HTR-8/SVneo (cell line): ENCODE data around the gene RTL9.
"Not testable (repeated sequence)": the region's sequence is repeated elsewhere in the genome, so short reads cannot be mapped to it uniquely, and the experiment has no call there.

Source experiments
- DNase-seq: peaks from one replicate; pipeline ENCODE4 v3.0.0; 2011; ENCODE audit warnings: low spot score, mixed read lengths; ENCODE audit not compliant: insufficient read length
- FAIRE-seq: peaks from 2 replicates; lab custom pipeline; 2011; peaks lifted over from hg19 to GRCh38; lab: Jason Lieb, UNC

Gene RTL9

GRCh38 chrX:110403441-110404238, 45.0 kb downstream of the RTL9 start:
- DNase-seq (no peak), FAIRE-seq (no peak)

GRCh38 chrX:110404376-110404775, 45.7 kb downstream of the RTL9 start:
- FAIRE-seq: no peak
- DNase-seq: no peak

GRCh38 chrX:110406250-110406649, 47.6 kb downstream of the RTL9 start:
- DNase-seq, FAIRE-seq: not testable (repeated sequence)

GRCh38 chrX:110406822-110407221, 48.2 kb downstream of the RTL9 start:
- FAIRE-seq (no peak), DNase-seq (no peak)

GRCh38 chrX:110407910-110408545, 49.4 kb downstream of the RTL9 start:
- no peak for FAIRE-seq
- DNase-seq: no peak
